Panc1 (cell line): ENCODE measurements around the gene PIP4K2A. TPM values are rescaled to one million over a fixed set of nuclear protein-coding genes. Genes with fewer than 3 reads are reported as not detected.

Experiments used
- ATAC-seq: fragments of 200-7000 bp; cut with Tn5 transposase; 2 replicates; pipeline ENCODE4 v1.9.1; 2020; ENCODE audit warnings: mild to moderate bottlenecking, moderate library complexity
- BruUV-seq: library from RNA; stranded (reverse); fragments of 400-500 nt; replicated peaks from 2 replicates; lab custom pipeline; 2021; lab: Mats Ljungman, UMichigan
- CTCF ChIA-PET: fragments of 300-600 bp; sonication (Branson Sonifier 250); formaldehyde crosslinking; loops from one replicate; lab custom pipeline; 2022; ENCODE audit warnings: antibody characterized with exemption; lab: Charles Lee
- POLR2A ChIA-PET: fragments of 300-600 bp; sonication (Branson Sonifier 250); formaldehyde crosslinking; loops from one replicate; lab custom pipeline; 2022; ENCODE audit warnings: antibody characterized with exemption; lab: Charles Lee
- DNase-seq: peaks from one replicate; pipeline ENCODE4 v3.0.0-alpha.2; 2010; ENCODE audit warnings: low read depth, low spot score
- H3K27ac ChIP-seq: 2 replicates; pipeline ENCODE4 v1.5.1; 2011; ENCODE audit warnings: mild to moderate bottlenecking, low read length, inconsistent platforms
- H3K27me3 ChIP-seq: fragments of 200-500 bp; sonication (Bioruptor generic); 2 replicates; pipeline ENCODE4 v1.6.0; 2014; ENCODE audit warnings: low read length, inconsistent platforms; ENCODE audit not compliant: control insufficient read depth, insufficient read depth
- H3K36me3 ChIP-seq: fragments of 200-500 bp; sonication (Bioruptor generic); 2 replicates; pipeline ENCODE4 v1.5.1; 2014; ENCODE audit warnings: inconsistent platforms, mild to moderate bottlenecking, low read length, moderate library complexity; ENCODE audit not compliant: control insufficient read depth, insufficient read depth
- H3K4me1 ChIP-seq: 2 replicates; pipeline ENCODE4 v1.5.1; 2011; ENCODE audit warnings: inconsistent platforms, mild to moderate bottlenecking, low read length, moderate library complexity; ENCODE audit not compliant: control insufficient read depth, insufficient read depth
- H3K4me3 ChIP-seq, 2 experiments: 2 replicates each; pipeline ENCODE4 v1.5.1; 2011 to 2012; ENCODE audit warnings: low read depth in 2 of 2, low read length in 2 of 2, mild to moderate bottlenecking in 2 of 2, inconsistent platforms in 1 of 2, moderate library complexity in 1 of 2
- H3K9me3 ChIP-seq: fragments of 200-500 bp; sonication (Bioruptor generic); 2 replicates; pipeline ENCODE4 v1.5.1; 2014; ENCODE audit warnings: low read depth, mild to moderate bottlenecking, inconsistent platforms, low read length, moderate library complexity; ENCODE audit not compliant: control insufficient read depth, insufficient read depth
- POLR2AphosphoS5 ChIP-seq: IDR thresholded peaks from 2 replicates; pipeline ENCODE4 v1.6.1; 2012; ENCODE audit warnings: mild to moderate bottlenecking, low read depth, low read length, moderate library complexity
- SIN3A ChIP-seq: IDR thresholded peaks from 2 replicates; pipeline ENCODE4 v1.6.1; 2012; ENCODE audit warnings: low read depth, mild to moderate bottlenecking, low read length, moderate library complexity, borderline replicate concordance; ENCODE audit not compliant: insufficient read depth
- TCF7L2 ChIP-seq: IDR thresholded peaks from 2 replicates; pipeline ENCODE4 v1.6.1; 2011; ENCODE audit warnings: mild to moderate bottlenecking, low read depth, low read length, inconsistent platforms
- in situ Hi-C: cut with HindIII; loops from 2 replicates; pipeline ENCODE4 v1.10.0; 2016; ENCODE audit warnings: low sequenced_read_pairs, low pct_unique_long_range_greater_than_20kb
- intact Hi-C: fragments of 100-400 bp; cut with micrococcal nuclease; formaldehyde crosslinking; loops from one replicate; pipeline ENCODE4 v1.10.0; 2022; ENCODE audit not compliant: unreplicated experiment
- total RNA-seq: library from RNA; stranded (reverse); gene quantifications from one replicate; pipeline ENCODE4 v1.2.1, GENCODE V29; 2021; ENCODE audit not compliant: unreplicated experiment
- TF ChIP-seq, protein P1 (sequence below): fragments of 450-650 bp; IDR thresholded peaks from 2 replicates; pipeline ENCODE4 v1.5.1; 2017; ENCODE audit warnings: mild to moderate bottlenecking
- TF ChIP-seq, protein P2 (sequence below), 2 experiments: IDR thresholded peaks; 2 replicates each; pipeline ENCODE4 v1.6.1; 2011 to 2012; ENCODE audit warnings: low read depth in 2 of 2, control low read depth in 1 of 2, low read length in 1 of 2, mild to moderate bottlenecking in 1 of 2, moderate library complexity in 1 of 2; ENCODE audit not compliant: insufficient read depth in 1 of 2

PIP4K2A gene
- total RNA-seq, 1 experiment from 2014 or later: 25.2 TPM

DNA sequence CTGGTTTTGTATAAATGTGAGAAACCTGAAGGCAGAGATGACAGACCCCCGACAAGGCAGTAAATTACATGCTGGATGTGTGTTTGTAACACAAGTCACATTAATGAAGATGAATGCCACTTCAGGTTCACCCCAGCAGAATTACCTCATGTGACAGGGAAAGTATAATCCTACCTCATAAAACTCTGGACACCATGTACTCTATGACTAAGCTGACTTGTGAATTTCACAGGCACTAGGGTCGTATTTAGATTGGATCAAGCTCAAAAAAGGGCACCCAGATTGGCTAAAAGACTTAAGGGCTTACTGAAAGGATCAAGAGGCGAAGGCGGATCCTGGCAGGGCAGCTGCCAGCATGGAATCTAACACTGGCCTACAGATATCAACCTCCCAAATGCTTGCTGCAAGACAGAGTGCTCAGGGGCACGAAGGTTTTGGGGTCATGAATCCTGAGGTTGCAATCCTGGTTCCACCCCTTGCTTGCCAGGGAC lies 161.4 kb downstream of the PIP4K2A start:
- Histone ChIP-seq H3K27me3 (no peaks in the 10 kb centered on the region), H3K27ac (no peak overlapping the region), H3K4me1 (no peaks in the 10 kb centered on the region), H3K9me3 (no peaks in the 10 kb centered on the region), H3K4me3 (no peak overlapping the region), H3K36me3 (no peaks in the 10 kb centered on the region)
- intact Hi-C loops (no loop called here), in situ Hi-C loops (no loop called here)
- TF ChIP-seq, protein P1, sequence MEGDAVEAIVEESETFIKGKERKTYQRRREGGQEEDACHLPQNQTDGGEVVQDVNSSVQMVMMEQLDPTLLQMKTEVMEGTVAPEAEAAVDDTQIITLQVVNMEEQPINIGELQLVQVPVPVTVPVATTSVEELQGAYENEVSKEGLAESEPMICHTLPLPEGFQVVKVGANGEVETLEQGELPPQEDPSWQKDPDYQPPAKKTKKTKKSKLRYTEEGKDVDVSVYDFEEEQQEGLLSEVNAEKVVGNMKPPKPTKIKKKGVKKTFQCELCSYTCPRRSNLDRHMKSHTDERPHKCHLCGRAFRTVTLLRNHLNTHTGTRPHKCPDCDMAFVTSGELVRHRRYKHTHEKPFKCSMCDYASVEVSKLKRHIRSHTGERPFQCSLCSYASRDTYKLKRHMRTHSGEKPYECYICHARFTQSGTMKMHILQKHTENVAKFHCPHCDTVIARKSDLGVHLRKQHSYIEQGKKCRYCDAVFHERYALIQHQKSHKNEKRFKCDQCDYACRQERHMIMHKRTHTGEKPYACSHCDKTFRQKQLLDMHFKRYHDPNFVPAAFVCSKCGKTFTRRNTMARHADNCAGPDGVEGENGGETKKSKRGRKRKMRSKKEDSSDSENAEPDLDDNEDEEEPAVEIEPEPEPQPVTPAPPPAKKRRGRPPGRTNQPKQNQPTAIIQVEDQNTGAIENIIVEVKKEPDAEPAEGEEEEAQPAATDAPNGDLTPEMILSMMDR: no peak
- no peak for TF ChIP-seq TCF7L2
- no peak for TF ChIP-seq POLR2AphosphoS5
- ATAC-seq: no peak
- no TSS peak for BruUV-seq
- CTCF ChIA-PET: no interaction called here
- DNase-seq: no peak
- POLR2A ChIA-PET: no interaction called here

DNA sequence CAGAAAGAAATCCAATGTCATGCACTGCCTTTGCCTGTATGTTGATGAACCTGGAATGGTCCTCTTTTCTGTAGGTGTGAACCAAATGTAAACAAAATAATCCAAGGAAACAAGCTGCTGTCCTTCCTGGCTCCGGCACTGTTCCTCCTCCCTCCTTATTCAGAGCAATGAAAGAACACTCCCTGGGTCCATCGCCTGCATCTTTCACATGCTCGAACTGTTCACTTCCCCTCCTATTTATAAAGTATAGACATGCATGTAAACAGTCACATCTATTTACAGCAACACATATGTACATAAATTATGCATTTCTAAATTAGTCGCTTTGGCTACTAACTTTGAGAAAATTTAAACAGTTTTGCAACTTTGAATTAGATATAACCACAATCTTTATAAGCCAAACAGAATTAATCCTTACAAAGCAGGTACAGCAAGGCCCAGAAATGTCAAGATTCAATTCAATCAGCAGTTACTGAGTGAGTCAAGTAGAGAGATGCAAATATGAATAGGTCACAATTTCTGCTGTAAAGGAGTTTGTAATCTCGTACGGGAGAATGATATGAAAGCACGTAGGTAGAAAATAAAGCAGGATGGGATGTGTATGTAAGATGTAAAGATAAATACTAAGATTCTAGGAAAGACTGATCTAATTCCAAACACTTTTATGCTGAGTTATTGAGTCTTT lies 162.6 kb downstream of the PIP4K2A start:
- CTCF ChIA-PET: interaction anchor here (0.6 kb wide), 2 partner anchors 95 to 272 kb away, joined by 9 read pairs; no protein-coding TSS in a partner anchor
- no TSS peak for BruUV-seq
- Histone ChIP-seq H3K4me3 (no peak overlapping the region), H3K4me1 (no peaks in the 10 kb centered on the region), H3K27ac (no peak overlapping the region), H3K9me3 (no peaks in the 10 kb centered on the region), H3K36me3 (no peaks in the 10 kb centered on the region), H3K27me3 (no peaks in the 10 kb centered on the region)
- DNase-seq (no peak), ATAC-seq (no peak)
- intact Hi-C loops: no loop called here
- TF ChIP-seq, protein P2, sequence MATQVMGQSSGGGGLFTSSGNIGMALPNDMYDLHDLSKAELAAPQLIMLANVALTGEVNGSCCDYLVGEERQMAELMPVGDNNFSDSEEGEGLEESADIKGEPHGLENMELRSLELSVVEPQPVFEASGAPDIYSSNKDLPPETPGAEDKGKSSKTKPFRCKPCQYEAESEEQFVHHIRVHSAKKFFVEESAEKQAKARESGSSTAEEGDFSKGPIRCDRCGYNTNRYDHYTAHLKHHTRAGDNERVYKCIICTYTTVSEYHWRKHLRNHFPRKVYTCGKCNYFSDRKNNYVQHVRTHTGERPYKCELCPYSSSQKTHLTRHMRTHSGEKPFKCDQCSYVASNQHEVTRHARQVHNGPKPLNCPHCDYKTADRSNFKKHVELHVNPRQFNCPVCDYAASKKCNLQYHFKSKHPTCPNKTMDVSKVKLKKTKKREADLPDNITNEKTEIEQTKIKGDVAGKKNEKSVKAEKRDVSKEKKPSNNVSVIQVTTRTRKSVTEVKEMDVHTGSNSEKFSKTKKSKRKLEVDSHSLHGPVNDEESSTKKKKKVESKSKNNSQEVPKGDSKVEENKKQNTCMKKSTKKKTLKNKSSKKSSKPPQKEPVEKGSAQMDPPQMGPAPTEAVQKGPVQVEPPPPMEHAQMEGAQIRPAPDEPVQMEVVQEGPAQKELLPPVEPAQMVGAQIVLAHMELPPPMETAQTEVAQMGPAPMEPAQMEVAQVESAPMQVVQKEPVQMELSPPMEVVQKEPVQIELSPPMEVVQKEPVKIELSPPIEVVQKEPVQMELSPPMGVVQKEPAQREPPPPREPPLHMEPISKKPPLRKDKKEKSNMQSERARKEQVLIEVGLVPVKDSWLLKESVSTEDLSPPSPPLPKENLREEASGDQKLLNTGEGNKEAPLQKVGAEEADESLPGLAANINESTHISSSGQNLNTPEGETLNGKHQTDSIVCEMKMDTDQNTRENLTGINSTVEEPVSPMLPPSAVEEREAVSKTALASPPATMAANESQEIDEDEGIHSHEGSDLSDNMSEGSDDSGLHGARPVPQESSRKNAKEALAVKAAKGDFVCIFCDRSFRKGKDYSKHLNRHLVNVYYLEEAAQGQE (IDR thresholded peaks at IDR 0.05; ENCODE audit: insufficient read depth in 1 of 2, low read depth in 2 of 2, low read length in 1 of 2): no peak
- TF ChIP-seq POLR2AphosphoS5 (no peak), TCF7L2 (no peak), SIN3A (no peak)
- TF ChIP-seq, protein P1: no peak
- POLR2A ChIA-PET: no interaction called here
- in situ Hi-C loops: no loop called here
